Panc1 (cell line): Measurements from ENCODE around the gene REELD1. TPM values are rescaled to one million over a fixed set of nuclear protein-coding genes. Genes with fewer than 3 reads are reported as not detected.

Source experiments
- ATAC-seq: fragments of 200-7000 bp; cut with Tn5 transposase; 2 replicates; pipeline ENCODE4 v1.9.1; 2020; ENCODE audit warnings: mild to moderate bottlenecking, moderate library complexity
- BruUV-seq: library from RNA; stranded (reverse); fragments of 400-500 nt; replicated peaks from 2 replicates; lab custom pipeline; 2021; lab: Mats Ljungman, UMichigan
- CTCF ChIA-PET: fragments of 300-600 bp; sonication (Branson Sonifier 250); formaldehyde crosslinking; loops from one replicate; lab custom pipeline; 2022; ENCODE audit warnings: antibody characterized with exemption; lab: Charles Lee
- POLR2A ChIA-PET: fragments of 300-600 bp; sonication (Branson Sonifier 250); formaldehyde crosslinking; loops from one replicate; lab custom pipeline; 2022; ENCODE audit warnings: antibody characterized with exemption; lab: Charles Lee
- DNase-seq: peaks from one replicate; pipeline ENCODE4 v3.0.0-alpha.2; 2010; ENCODE audit warnings: low read depth, low spot score
- H3K27ac ChIP-seq: 2 replicates; pipeline ENCODE4 v1.5.1; 2011; ENCODE audit warnings: mild to moderate bottlenecking, low read length, inconsistent platforms
- H3K27me3 ChIP-seq: fragments of 200-500 bp; sonication (Bioruptor generic); 2 replicates; pipeline ENCODE4 v1.6.0; 2014; ENCODE audit warnings: low read length, inconsistent platforms; ENCODE audit not compliant: control insufficient read depth, insufficient read depth
- H3K36me3 ChIP-seq: fragments of 200-500 bp; sonication (Bioruptor generic); 2 replicates; pipeline ENCODE4 v1.5.1; 2014; ENCODE audit warnings: inconsistent platforms, mild to moderate bottlenecking, low read length, moderate library complexity; ENCODE audit not compliant: control insufficient read depth, insufficient read depth
- H3K4me1 ChIP-seq: 2 replicates; pipeline ENCODE4 v1.5.1; 2011; ENCODE audit warnings: inconsistent platforms, mild to moderate bottlenecking, low read length, moderate library complexity; ENCODE audit not compliant: control insufficient read depth, insufficient read depth
- H3K4me3 ChIP-seq, 2 experiments: 2 replicates each; pipeline ENCODE4 v1.5.1; 2011 to 2012; ENCODE audit warnings: low read depth in 2 of 2, low read length in 2 of 2, mild to moderate bottlenecking in 2 of 2, inconsistent platforms in 1 of 2, moderate library complexity in 1 of 2
- H3K9me3 ChIP-seq: fragments of 200-500 bp; sonication (Bioruptor generic); 2 replicates; pipeline ENCODE4 v1.5.1; 2014; ENCODE audit warnings: low read depth, mild to moderate bottlenecking, inconsistent platforms, low read length, moderate library complexity; ENCODE audit not compliant: control insufficient read depth, insufficient read depth
- POLR2AphosphoS5 ChIP-seq: IDR thresholded peaks from 2 replicates; pipeline ENCODE4 v1.6.1; 2012; ENCODE audit warnings: mild to moderate bottlenecking, low read depth, low read length, moderate library complexity
- REST ChIP-seq, 2 experiments: IDR thresholded peaks; 2 replicates each; pipeline ENCODE4 v1.6.1; 2011 to 2012; ENCODE audit warnings: low read depth in 2 of 2, control low read depth in 1 of 2, low read length in 1 of 2, mild to moderate bottlenecking in 1 of 2, moderate library complexity in 1 of 2; ENCODE audit not compliant: insufficient read depth in 1 of 2
- SIN3A ChIP-seq: IDR thresholded peaks from 2 replicates; pipeline ENCODE4 v1.6.1; 2012; ENCODE audit warnings: low read depth, mild to moderate bottlenecking, low read length, moderate library complexity, borderline replicate concordance; ENCODE audit not compliant: insufficient read depth
- TCF7L2 ChIP-seq: IDR thresholded peaks from 2 replicates; pipeline ENCODE4 v1.6.1; 2011; ENCODE audit warnings: mild to moderate bottlenecking, low read depth, low read length, inconsistent platforms
- in situ Hi-C: cut with HindIII; loops from 2 replicates; pipeline ENCODE4 v1.10.0; 2016; ENCODE audit warnings: low sequenced_read_pairs, low pct_unique_long_range_greater_than_20kb
- intact Hi-C: fragments of 100-400 bp; cut with micrococcal nuclease; formaldehyde crosslinking; loops from one replicate; pipeline ENCODE4 v1.10.0; 2022; ENCODE audit not compliant: unreplicated experiment
- total RNA-seq: library from RNA; stranded (reverse); gene quantifications from one replicate; pipeline ENCODE4 v1.2.1, GENCODE V29; 2021; ENCODE audit not compliant: unreplicated experiment
- TF ChIP-seq, protein P1 (sequence below): fragments of 450-650 bp; IDR thresholded peaks from 2 replicates; pipeline ENCODE4 v1.5.1; 2017; ENCODE audit warnings: mild to moderate bottlenecking

Gene REELD1
- total RNA-seq, 1 experiment from 2014 or later, result not detected

DNA sequence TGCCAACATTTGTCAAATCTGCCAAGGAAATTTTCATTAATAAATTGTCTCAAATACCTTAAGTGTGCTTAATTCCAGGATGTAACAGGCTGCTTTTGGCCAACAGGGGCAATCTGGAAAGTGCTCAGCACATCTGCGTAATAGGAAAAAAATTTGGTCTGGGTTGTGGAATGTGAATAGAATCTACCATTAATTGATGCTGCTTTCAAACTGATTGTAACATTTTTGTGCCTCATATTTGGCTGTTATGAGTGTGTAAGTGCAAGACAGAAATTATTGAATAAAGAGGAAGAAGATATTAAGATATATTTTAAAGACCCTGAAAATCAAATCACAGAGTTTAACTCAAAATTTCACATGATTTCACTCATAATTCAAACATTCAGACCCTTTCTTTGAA, 41.1 kb downstream of the REELD1 start:
- Histone ChIP-seq H3K36me3 (no peaks in the 10 kb centered on the region), H3K9me3 (no peaks in the 10 kb centered on the region), H3K4me3 (no peak overlapping the region), H3K27me3 (no peaks in the 10 kb centered on the region), H3K27ac (no peak overlapping the region), H3K4me1 (no peaks in the 10 kb centered on the region)
- ChIA-PET POLR2A (no interaction called here), CTCF (no interaction called here)
- TF ChIP-seq, protein P1, sequence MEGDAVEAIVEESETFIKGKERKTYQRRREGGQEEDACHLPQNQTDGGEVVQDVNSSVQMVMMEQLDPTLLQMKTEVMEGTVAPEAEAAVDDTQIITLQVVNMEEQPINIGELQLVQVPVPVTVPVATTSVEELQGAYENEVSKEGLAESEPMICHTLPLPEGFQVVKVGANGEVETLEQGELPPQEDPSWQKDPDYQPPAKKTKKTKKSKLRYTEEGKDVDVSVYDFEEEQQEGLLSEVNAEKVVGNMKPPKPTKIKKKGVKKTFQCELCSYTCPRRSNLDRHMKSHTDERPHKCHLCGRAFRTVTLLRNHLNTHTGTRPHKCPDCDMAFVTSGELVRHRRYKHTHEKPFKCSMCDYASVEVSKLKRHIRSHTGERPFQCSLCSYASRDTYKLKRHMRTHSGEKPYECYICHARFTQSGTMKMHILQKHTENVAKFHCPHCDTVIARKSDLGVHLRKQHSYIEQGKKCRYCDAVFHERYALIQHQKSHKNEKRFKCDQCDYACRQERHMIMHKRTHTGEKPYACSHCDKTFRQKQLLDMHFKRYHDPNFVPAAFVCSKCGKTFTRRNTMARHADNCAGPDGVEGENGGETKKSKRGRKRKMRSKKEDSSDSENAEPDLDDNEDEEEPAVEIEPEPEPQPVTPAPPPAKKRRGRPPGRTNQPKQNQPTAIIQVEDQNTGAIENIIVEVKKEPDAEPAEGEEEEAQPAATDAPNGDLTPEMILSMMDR, result no peak
- no peak for TF ChIP-seq POLR2AphosphoS5
- no peak for TF ChIP-seq TCF7L2
- no peak for TF ChIP-seq SIN3A
- in situ Hi-C loops, result no loop called here
- ATAC-seq, result no peak
- DNase-seq, result no peak
- BruUV-seq, result no TSS peak
- intact Hi-C loops, result no loop called here

GRCh38 chr4:146255874-146256273, 41.5 kb downstream of the REELD1 start:
- in situ Hi-C loops (no loop called here), intact Hi-C loops (no loop called here)
- H3K9me3 ChIP-seq, result no peaks in the 10 kb centered on the region
- no peaks in the 10 kb centered on the region for H3K36me3 ChIP-seq
- no peaks in the 10 kb centered on the region for H3K27me3 ChIP-seq
- ChIA-PET POLR2A (no interaction called here), CTCF (no interaction called here)
- no peak overlapping the region for H3K4me3 ChIP-seq
- ATAC-seq (no peak), DNase-seq (no peak)
- H3K4me1 ChIP-seq, result no peaks in the 10 kb centered on the region
- H3K27ac ChIP-seq, result no peak overlapping the region
- BruUV-seq, result no TSS peak
- TF ChIP-seq SIN3A (no peak), TCF7L2 (no peak), REST (IDR thresholded peaks at IDR 0.05; ENCODE audit: insufficient read depth in 1 of 2, low read depth in 2 of 2, low read length in 1 of 2) (no peak), POLR2AphosphoS5 (no peak)
- TF ChIP-seq, protein P1, result no peak

DNA sequence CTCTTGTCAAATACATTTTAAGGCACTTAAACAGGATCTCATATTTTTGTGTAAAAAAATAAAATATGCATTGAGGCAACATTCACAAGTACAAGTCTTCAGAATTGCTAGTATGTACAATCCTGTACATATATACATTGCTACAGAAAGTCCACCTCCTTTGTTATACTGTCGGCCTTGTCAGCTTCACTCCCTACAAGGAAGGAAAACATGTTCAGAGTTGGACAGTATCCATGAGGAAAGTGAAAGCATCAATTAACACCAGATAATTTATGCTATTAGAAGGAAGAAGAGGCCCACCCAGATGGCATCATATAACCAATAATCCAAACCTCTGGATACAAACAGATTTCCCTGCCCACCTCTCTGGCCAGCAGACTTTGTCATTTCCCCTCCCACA, 42.0 kb downstream of the REELD1 start:
- ChIA-PET POLR2A (no interaction called here), CTCF (no interaction called here)
- no TSS peak for BruUV-seq
- Histone ChIP-seq H3K4me1 (no peaks in the 10 kb centered on the region), H3K27ac (no peak overlapping the region), H3K4me3 (no peak overlapping the region), H3K9me3 (no peaks in the 10 kb centered on the region), H3K27me3 (no peaks in the 10 kb centered on the region), H3K36me3 (no peaks in the 10 kb centered on the region)
- intact Hi-C loops (no loop called here), in situ Hi-C loops (no loop called here)
- ATAC-seq (no peak), DNase-seq (no peak)
- TF ChIP-seq POLR2AphosphoS5 (no peak), TCF7L2 (no peak), SIN3A (no peak), REST (IDR thresholded peaks at IDR 0.05; ENCODE audit: insufficient read depth in 1 of 2, low read depth in 2 of 2, low read length in 1 of 2) (no peak)
- TF ChIP-seq, protein P1, result no peak
